ENCODE data around the gene MAP3K2. TPM values are rescaled to one million over a fixed set of nuclear protein-coding genes. Genes with fewer than 3 reads are reported as not detected.

Gene MAP3K2
- total RNA-seq, 4 donors from 2014 or later: 44.9 to 79.4 (median 52.4) TPM

DNA sequence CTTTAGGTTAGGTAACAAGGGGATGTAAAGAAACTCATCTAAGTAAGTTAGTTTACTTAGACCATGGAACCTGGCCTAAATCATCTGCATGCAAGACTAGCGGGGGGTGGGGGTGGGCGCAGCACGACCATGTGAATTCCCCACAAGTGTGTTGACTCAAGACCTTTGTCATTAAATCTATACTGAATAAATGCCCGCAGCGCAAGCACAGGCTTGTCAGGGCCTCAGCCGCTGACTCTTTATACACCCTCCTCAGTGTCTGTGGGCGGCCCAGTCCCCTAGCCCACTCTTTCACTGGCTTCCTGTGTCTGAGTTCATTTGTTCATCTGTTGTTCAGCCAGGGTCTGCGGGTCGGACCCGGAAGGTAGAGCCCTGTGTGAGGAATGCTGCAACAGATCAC lies 17.8 kb downstream of the MAP3K2 start:
- DNase-seq (ENCODE audit: low spot score): no peak
- TF ChIP-seq, protein P1, sequence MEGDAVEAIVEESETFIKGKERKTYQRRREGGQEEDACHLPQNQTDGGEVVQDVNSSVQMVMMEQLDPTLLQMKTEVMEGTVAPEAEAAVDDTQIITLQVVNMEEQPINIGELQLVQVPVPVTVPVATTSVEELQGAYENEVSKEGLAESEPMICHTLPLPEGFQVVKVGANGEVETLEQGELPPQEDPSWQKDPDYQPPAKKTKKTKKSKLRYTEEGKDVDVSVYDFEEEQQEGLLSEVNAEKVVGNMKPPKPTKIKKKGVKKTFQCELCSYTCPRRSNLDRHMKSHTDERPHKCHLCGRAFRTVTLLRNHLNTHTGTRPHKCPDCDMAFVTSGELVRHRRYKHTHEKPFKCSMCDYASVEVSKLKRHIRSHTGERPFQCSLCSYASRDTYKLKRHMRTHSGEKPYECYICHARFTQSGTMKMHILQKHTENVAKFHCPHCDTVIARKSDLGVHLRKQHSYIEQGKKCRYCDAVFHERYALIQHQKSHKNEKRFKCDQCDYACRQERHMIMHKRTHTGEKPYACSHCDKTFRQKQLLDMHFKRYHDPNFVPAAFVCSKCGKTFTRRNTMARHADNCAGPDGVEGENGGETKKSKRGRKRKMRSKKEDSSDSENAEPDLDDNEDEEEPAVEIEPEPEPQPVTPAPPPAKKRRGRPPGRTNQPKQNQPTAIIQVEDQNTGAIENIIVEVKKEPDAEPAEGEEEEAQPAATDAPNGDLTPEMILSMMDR (IDR thresholded peaks at IDR 0.05): no peak
- ATAC-seq (ENCODE audit: low FRiP score): no peak

DNA sequence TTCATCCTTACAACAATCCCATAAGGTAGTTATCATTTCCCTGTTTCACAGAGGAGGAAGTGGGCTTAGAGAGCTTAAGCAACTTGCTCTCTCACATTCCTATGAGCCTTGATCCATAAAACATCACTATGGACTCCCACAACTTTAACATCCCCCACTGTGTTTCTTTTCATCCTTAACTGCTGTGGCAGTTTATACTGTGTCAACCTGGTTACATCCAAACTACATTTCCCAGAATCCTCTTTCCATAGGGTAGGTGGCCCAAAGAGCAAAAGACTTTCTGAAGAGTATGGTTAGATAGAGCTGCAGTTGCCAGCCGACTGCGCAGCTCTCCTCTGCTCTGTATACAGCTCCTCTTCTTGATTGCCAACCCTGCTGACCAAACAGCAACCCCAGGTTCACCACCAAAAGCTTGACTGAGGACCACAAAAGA lies 22.5 kb downstream of the MAP3K2 start:
- ATAC-seq (ENCODE audit: low FRiP score) (no peak), DNase-seq (ENCODE audit: low spot score) (no peak)
- TF ChIP-seq, protein P1 (IDR thresholded peaks at IDR 0.05): no peak

DNA sequence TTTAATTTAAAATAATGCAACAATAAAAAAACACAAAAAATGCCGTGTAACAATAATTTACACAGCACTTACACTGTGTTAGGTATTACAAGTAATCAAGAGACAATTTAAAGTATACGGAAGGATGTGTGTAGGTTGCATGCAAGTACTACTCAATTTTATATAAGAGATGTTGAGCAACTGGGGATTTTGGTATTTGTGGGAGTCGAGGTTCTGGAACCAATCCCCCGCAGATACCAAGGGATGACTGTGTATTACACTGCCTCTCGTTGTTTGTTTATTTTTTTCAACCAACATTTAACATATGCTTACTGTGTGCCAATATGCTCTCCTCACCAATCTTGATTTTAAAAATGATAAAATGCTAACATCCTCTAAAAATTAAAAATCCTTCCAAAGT lies 24.8 kb downstream of the MAP3K2 start:
- TF ChIP-seq, protein P1 (IDR thresholded peaks at IDR 0.05): no peak
- ATAC-seq (ENCODE audit: low FRiP score) (no peak), DNase-seq (ENCODE audit: low spot score) (no peak)

- DNase-seq (ENCODE audit: low spot score) (no peak), ATAC-seq (ENCODE audit: low FRiP score) (no peak)
- TF ChIP-seq, protein P1 (IDR thresholded peaks at IDR 0.05): no peak
These were observed 25.6 kb downstream of the MAP3K2 start for GRCh38 chr2:127361929-127362885.

DNA sequence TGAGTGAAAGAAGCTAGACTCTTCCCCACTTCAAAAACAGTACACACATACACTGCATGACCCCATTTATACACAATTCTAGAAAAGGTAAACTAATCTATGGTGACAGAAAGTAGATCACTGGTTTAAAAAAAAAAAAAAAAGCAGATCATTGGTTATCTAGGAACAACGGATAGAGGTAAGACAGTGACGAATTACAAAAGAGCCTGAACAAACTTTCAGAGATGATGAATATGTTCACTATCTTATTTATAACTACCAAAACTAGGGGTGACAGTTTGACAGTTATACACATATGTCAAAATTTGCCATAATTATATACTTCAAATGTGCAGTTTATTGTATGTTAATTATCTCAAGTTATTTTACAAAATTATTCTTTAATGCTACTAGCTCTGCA lies 27.5 kb downstream of the MAP3K2 start:
- TF ChIP-seq, protein P1 (IDR thresholded peaks at IDR 0.05): no peak
- no peak for ATAC-seq (ENCODE audit: low FRiP score)
- DNase-seq (ENCODE audit: low spot score): no peak

DNA sequence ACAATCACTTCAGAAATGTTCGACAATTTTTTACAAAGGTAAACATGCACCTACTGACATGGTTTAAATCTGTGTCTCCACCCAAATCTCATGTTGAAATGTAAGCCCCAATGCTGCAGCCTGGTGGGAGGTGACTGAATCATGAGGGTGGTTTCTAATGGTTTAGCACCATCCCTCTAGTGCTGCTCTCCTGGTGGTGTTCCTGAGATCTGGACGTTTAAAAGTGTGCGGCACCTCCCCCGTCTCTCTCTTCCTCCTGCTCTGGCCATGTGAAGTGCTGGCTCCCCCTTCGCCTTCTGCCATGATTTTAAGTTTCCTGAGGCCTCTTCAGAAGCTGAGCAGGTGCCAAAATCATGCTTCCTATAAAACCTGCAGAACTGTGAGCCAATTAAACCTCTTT lies 28.3 kb downstream of the MAP3K2 start:
- no peak for ATAC-seq (ENCODE audit: low FRiP score)
- TF ChIP-seq, protein P1 (IDR thresholded peaks at IDR 0.05): no peak

DNA sequence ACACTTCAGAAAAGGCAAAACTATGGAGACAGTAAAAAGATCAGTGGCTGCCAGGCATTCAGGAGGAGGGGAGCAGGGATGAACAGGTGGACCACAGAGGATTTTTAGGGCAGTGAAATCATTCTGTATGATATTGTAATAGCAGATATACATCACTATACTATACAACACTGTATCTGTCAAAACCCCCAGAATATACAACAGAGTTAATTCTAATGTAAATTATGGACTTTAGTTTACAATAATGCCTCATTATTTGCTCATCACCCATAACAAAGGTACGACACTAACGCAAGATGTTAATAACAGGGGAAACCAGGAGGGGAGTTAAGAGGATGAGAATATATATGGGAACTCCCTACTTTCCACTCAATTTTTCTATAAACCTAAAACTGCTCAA lies 28.8 kb downstream of the MAP3K2 start:
- DNase-seq (ENCODE audit: low spot score): no peak
- ATAC-seq (ENCODE audit: low FRiP score): no peak
- TF ChIP-seq, protein P1 (IDR thresholded peaks at IDR 0.05): no peak

More for the DNA sequence above, 28.3 kb downstream of the MAP3K2 start:
- DNase-seq (ENCODE audit: low spot score): no peak
